MM.1S (cell line): ENCODE data around the gene FAM117B.

Experiments used
- CTCF ChIP-seq: fragments of 300-600 bp; sonication (generic); IDR thresholded peaks from 2 replicates; pipeline ENCODE4 v1.5.1; 2016; ENCODE audit warnings: antibody characterized with exemption, low read length, mixed read lengths
- EZH2 ChIP-seq: fragments of 300-600 bp; sonication (generic); optimal IDR thresholded peaks from 2 replicates; pipeline ENCODE3; 2017; ENCODE audit warnings: low read depth, mild to moderate bottlenecking, antibody characterized with exemption, low read length, mixed read lengths
- EZH2phosphoT487 ChIP-seq: fragments of 300-600 bp; sonication (generic); IDR thresholded peaks from 2 replicates; pipeline ENCODE4 v1.6.1; 2018; ENCODE audit warnings: antibody characterized with exemption, low read length

DNA sequence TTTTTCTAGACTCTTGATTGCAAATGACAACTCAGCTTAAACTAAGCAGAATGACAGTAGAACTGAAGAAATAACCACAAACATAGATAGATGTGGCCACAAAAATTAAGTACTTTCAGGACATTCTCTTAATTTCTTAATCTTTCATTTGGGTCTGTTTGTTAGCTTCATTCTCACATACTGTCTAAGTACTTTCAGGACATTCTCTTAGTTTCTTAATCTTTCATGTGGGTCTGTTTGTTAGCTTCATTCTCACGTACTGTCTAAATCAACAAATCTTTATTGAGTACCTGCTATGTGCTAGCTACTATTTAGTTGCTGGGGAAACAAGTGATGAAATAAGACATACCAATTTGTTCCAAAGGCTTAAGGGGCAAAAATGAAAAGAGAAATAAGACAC lies 35.1 kb downstream of the FAM117B start:
- no peak for TF ChIP-seq CTCF
- TF ChIP-seq EZH2phosphoT487: no peak
- no peak for TF ChIP-seq EZH2
